Measurements from ENCODE around the gene FIBP. TPM values are rescaled to one million over a fixed set of nuclear protein-coding genes. Genes with fewer than 3 reads are reported as not detected.

Gene FIBP
- polyA plus RNA-seq, 1 donor from 2014 or later: 248 TPM

GRCh38 chr11:65903068-65903481 is 14.8 kb upstream of the FIBP start:
- no peak overlapping the region for H3K4me2 ChIP-seq (ENCODE audit: low read length)
- H3K27me3 ChIP-seq (ENCODE audit: insufficient read depth, low read depth, low read length): peaks cover 62% of the 10 kb centered on the region
- H3K27ac ChIP-seq (ENCODE audit: low read length): no peak overlapping the region
- H3K36me3 ChIP-seq (ENCODE audit: insufficient read depth, low read length): no peaks in the 10 kb centered on the region
- no peak overlapping the region for H3K4me3 ChIP-seq (ENCODE audit: low read length)
- H2AFZ ChIP-seq (ENCODE audit: low read depth, low read length): no peak overlapping the region
- no peak overlapping the region for H3K9ac ChIP-seq (ENCODE audit: low read length)
- H3K9me2 ChIP-seq (ENCODE audit: insufficient read depth, low read length): no peaks in the 10 kb centered on the region
- H3K79me2 ChIP-seq (replicated peaks; ENCODE audit: insufficient read depth, low read length): no peaks in the 10 kb centered on the region
- TF ChIP-seq SMC3 (conservative IDR thresholded peaks at IDR 0.05; ENCODE audit: poor library complexity) (no peak), EZH2 (IDR thresholded peaks at IDR 0.05; ENCODE audit: borderline replicate concordance, insufficient read depth, low read length, poor library complexity, severe bottlenecking) (no peak), TAF1 (IDR thresholded peaks at IDR 0.05; ENCODE audit: low read depth) (no peak), MXI1 (conservative IDR thresholded peaks at IDR 0.05; ENCODE audit: poor library complexity, severe bottlenecking) (no peak), RAD21 (conservative IDR thresholded peaks at IDR 0.05) (no peak), EP300 (conservative IDR thresholded peaks at IDR 0.05; ENCODE audit: poor library complexity, severe bottlenecking) (no peak), REST (IDR thresholded peaks at IDR 0.05; ENCODE audit: borderline replicate concordance) (no peak), CTCF (IDR thresholded peaks at IDR 0.05; ENCODE audit: poor library complexity, severe bottlenecking) (no peak), POLR2AphosphoS5 (IDR thresholded peaks at IDR 0.05) (no peak)
- no peaks in the 10 kb centered on the region for H4K20me1 ChIP-seq (ENCODE audit: insufficient read depth)
- no peaks in the 10 kb centered on the region for H3F3A ChIP-seq (ENCODE audit: insufficient read depth, low read length, poor library complexity, severe bottlenecking)
- no peaks in the 10 kb centered on the region for H3K9me3 ChIP-seq (ENCODE audit: low read length)

GRCh38 chr11:65900899-65901180 is 12.6 kb upstream of the FIBP start:
- H3F3A ChIP-seq (ENCODE audit: insufficient read depth, low read length, poor library complexity, severe bottlenecking): no peaks in the 10 kb centered on the region
- H3K9ac ChIP-seq (ENCODE audit: low read length): no peak overlapping the region
- H3K79me2 ChIP-seq (replicated peaks; ENCODE audit: insufficient read depth, low read length): no peaks in the 10 kb centered on the region
- H3K4me2 ChIP-seq (ENCODE audit: low read length): no peak overlapping the region
- no peaks in the 10 kb centered on the region for H3K9me2 ChIP-seq (ENCODE audit: insufficient read depth, low read length)
- no peaks in the 10 kb centered on the region for H3K9me3 ChIP-seq (ENCODE audit: low read length)
- no peak overlapping the region for H2AFZ ChIP-seq (ENCODE audit: low read depth, low read length)
- H3K36me3 ChIP-seq (ENCODE audit: insufficient read depth, low read length): no peaks in the 10 kb centered on the region
- H3K27me3 ChIP-seq (ENCODE audit: insufficient read depth, low read depth, low read length): peaks cover 63% of the 10 kb centered on the region
- TF ChIP-seq SMC3 (conservative IDR thresholded peaks at IDR 0.05; ENCODE audit: poor library complexity) (no peak), EZH2 (IDR thresholded peaks at IDR 0.05; ENCODE audit: borderline replicate concordance, insufficient read depth, low read length, poor library complexity, severe bottlenecking) (peak; percentile 21)
- peak overlapping the region; percentile 67 for H3K4me3 ChIP-seq (ENCODE audit: low read length)
- H3K27ac ChIP-seq (ENCODE audit: low read length): no peak overlapping the region
- H4K20me1 ChIP-seq (ENCODE audit: insufficient read depth): no peaks in the 10 kb centered on the region

Measured in neural cell (in vitro differentiated cells).